22Rv1 (cell line): ENCODE data around the gene NSUN2.

Experiments used
- ZFX ChIP-seq: fragments of 450-650 bp; IDR thresholded peaks from 2 replicates; pipeline ENCODE4 v1.6.1; 2017; ENCODE audit warnings: antibody characterized with exemption, borderline replicate concordance
- TF ChIP-seq, protein P1 (sequence below): fragments of 450-650 bp; IDR thresholded peaks from 2 replicates; pipeline ENCODE4 v1.5.1; 2017; ENCODE audit warnings: mild to moderate bottlenecking

DNA sequence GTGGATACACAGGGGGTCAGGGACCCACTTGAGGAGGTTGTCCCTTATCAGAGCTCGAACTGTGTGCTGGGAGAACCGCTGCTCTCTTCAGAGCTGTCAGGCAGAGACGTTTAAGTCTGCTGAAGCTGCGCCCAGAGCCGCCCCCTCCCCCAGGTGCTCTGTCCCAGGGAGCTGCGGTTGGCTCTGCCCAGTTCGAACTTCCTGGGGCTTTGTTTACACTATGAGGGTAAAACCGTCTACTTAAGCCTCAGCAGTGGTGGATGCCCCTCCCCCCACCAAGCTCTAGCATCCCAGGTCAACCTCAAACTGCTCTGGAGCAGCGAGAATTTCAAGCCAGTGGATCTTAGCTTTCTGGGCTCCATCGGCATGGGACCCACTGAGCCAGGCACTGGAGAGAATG lies 16.3 kb upstream of the NSUN2 start:
- TF ChIP-seq, protein P1, sequence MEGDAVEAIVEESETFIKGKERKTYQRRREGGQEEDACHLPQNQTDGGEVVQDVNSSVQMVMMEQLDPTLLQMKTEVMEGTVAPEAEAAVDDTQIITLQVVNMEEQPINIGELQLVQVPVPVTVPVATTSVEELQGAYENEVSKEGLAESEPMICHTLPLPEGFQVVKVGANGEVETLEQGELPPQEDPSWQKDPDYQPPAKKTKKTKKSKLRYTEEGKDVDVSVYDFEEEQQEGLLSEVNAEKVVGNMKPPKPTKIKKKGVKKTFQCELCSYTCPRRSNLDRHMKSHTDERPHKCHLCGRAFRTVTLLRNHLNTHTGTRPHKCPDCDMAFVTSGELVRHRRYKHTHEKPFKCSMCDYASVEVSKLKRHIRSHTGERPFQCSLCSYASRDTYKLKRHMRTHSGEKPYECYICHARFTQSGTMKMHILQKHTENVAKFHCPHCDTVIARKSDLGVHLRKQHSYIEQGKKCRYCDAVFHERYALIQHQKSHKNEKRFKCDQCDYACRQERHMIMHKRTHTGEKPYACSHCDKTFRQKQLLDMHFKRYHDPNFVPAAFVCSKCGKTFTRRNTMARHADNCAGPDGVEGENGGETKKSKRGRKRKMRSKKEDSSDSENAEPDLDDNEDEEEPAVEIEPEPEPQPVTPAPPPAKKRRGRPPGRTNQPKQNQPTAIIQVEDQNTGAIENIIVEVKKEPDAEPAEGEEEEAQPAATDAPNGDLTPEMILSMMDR, result no peak
- TF ChIP-seq ZFX, result no peak
